Measurements from ENCODE around the gene DNAH11.
"Not testable (repeated sequence)": the region's sequence is repeated elsewhere in the genome, so short reads cannot be mapped to it uniquely, and the experiment has no call there.

- not testable (repeated sequence) for TF ChIP-seq CTCF, POLR2A (IDR thresholded peaks at IDR 0.05)
Measured at GRCh38 chr7:21532485-21532884, 10.4 kb upstream of the DNAH11 start.

All from tibial nerve (tissue), 3 donors.